ENCODE results near the gene TMEM212.

- no peak for TF ChIP-seq EZH2phosphoT487 (IDR thresholded peaks at IDR 0.05; ENCODE audit: insufficient read depth, low read depth)
- no peak for TF ChIP-seq EZH2 (IDR thresholded peaks at IDR 0.05; ENCODE audit: insufficient read depth, poor library complexity, severe bottlenecking)
Measured at GRCh38 chr3:171878461-171879225, 35.5 kb downstream of the TMEM212 start.

Measured in GM23248 (cell line).